GM12872 (cell line): ENCODE results near the gene CCNJL.

Source experiments
- TF ChIP-seq, protein P1 (sequence below): IDR thresholded peaks from 3 replicates; pipeline ENCODE4 v1.5.1; 2011; ENCODE audit warnings: low read depth, mild to moderate bottlenecking, low read length, moderate library complexity; ENCODE audit not compliant: insufficient read depth

The CCNJL gene

DNA sequence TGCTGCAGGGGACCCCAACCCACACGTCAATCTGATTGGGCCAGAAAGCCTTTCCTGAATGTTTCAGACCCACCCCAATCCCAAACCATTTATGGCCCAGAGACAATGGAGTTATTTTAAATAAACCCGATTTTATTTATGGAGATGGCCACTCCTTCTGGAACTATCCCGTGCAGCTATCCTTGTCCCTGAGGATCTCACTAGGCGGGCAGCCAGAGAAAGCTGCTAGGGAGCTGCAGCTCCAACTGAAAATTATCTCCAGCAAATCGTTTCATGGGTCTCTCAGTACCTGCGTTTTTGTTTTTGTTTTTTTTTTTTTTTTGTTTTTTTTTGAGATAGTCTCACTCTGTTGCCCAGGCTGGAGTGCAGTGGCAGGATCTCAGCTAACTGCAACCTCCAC, 35.1 kb upstream of the CCNJL start:
- TF ChIP-seq, protein P1, sequence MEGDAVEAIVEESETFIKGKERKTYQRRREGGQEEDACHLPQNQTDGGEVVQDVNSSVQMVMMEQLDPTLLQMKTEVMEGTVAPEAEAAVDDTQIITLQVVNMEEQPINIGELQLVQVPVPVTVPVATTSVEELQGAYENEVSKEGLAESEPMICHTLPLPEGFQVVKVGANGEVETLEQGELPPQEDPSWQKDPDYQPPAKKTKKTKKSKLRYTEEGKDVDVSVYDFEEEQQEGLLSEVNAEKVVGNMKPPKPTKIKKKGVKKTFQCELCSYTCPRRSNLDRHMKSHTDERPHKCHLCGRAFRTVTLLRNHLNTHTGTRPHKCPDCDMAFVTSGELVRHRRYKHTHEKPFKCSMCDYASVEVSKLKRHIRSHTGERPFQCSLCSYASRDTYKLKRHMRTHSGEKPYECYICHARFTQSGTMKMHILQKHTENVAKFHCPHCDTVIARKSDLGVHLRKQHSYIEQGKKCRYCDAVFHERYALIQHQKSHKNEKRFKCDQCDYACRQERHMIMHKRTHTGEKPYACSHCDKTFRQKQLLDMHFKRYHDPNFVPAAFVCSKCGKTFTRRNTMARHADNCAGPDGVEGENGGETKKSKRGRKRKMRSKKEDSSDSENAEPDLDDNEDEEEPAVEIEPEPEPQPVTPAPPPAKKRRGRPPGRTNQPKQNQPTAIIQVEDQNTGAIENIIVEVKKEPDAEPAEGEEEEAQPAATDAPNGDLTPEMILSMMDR: no peak

DNA sequence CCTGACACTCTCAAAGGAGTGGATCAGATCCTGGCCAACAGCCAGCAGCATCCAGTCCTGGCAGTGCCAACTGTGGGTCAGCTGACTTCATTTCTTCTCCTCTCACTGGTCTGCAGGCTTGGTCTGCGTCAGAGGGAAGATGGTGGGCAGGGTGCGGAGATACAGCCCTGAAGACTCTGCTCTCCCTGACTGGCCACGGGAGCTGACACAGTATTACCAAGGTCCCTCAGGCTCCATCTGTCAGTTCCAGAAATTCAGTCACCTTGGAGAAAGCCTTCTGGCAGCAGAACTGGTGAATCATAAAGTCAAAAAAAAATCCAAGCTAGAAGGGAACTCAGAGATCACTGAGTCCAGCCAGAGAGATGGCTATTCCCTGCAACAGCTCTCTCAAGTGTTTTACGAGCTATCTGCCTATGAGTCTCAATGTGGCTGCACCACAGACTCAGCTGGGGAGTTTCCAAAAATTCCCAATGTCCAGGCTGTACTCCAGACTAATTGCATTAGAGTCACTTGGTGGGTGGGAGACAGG, 30.1 kb upstream of the CCNJL start:
- TF ChIP-seq, protein P1: no peak

DNA sequence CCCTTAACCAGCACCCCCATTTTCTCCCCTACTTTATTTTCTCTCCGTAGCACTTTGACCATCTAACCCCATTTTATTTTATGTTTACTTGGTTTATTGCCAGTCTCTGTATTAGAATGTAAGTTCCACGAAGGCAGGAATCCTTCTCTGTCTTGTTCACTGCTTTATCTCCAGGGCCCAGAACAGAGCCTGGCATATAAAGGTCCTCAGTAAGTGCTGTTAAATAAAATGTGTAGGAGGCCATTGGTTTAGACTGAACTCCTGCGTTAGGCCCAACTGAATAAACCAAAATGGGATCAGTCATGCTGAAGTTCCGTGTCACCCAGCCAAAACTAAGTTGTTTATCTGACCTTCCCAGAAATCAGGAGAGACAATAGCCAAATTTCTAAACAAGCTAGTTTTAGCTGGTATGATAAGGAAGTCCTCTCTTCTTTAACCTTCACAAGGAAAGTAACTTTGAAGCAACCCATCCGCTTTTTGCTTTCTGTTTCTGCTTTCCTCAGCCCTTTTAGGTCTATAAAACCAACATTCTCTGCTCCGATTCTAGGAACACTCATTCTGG, 29.0 kb upstream of the CCNJL start:
- TF ChIP-seq, protein P1: no peak

DNA sequence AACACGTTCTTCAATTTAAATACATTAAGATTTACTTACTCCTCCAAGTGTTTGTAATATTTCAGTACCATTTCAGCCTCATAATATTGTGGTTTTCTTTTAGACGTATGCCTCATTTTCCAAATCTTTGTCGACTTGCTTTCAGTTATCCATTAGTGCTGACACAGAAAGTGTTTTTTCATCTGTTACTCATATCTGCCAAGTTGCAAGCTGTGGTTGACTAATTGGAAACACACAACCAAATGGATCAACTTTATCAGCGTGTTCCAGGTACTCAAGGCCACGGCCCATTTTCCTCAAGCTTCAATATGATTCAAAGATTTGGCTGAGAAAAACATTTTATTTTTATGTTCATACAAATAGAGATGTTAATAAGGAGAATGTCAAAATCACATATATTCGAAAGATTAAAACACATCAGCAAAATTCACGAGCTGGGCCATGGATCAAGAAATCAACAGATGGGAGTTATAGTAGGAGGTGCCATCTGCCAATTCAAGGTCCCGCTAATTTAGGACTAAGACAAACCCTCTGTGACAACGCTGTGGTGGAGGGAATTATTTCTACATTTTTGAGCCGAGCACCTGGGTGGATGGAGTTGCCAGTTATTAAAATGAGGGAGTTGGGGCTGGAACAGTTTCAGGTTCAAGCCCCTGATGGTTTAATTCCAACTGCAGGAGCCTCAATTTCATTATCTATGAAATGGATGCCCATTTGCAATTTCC, 27.2 kb upstream of the CCNJL start:
- TF ChIP-seq, protein P1: no peak

DNA sequence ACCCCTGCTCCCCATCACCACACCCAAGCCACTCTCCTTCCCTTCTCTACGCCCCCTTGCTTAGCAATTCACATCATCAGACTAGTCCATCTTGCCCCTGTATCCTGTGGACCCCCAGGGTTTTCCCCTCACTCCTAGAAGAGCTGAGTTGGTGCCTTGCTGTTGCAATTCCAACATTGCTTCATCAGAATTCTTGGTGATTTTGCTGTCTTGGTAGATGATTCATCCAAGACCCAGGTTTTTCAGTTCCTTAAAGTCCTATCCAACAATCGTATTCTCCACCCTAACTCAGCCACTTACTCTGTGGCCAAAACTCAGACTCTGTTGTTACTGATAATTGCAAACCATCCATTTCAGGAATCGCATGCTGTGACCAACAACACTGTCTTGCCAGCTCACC, 21.4 kb upstream of the CCNJL start:
- TF ChIP-seq, protein P1: no peak

DNA sequence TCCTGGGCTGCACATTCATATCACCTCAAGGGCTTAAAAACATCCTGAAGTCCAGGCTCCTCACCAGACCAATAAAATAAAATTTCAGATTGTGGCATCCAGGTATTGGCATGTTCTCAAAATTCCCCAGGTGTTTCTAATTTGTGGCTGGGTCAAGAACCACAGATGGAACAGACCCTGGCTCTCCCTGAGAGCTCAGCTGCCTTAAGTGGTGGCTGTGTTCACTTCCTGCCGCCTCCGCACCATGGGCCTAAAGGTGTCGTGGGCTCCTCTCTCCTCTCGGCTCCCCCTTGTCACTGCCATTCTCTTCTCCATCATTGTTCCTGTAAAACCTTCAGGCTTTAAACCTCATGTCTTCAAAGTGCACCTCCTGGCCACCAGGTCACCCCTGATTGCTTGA, 17.8 kb upstream of the CCNJL start:
- TF ChIP-seq, protein P1: no peak

DNA sequence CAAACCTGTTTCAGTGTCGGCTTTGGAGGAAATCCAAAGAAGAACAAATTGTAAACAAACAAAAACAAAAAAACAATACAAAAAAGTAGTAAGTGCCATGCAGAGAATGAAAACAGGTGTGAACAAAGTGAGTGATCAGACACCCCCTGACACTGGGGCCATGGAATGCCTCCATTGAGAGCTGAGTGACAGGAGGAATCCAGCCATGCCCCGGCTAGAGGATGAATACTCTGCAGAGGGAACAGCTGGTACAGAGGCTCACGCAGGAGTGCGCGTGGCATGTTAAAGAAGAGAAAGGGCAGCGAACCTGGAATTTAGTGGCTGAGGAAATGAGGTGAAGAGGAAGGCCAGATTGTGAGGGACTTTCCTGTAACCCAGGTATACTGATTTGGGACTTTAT, 15.5 kb upstream of the CCNJL start:
- TF ChIP-seq, protein P1: no peak
